SK-N-SH (cell line): ENCODE results near the gene RANBP10.

ENCODE experiments used
- CTCF ChIP-seq: fragments of 200-600 bp; sonication (generic); IDR thresholded peaks from 2 replicates; pipeline ENCODE4 v1.6.1; 2017; ENCODE audit warnings: antibody characterized with exemption, mild to moderate bottlenecking, moderate library complexity
- EP300 ChIP-seq, 2 experiments: IDR thresholded peaks; 2 replicates each; pipeline versions ENCODE4 v1.4.0 to v1.6.1; 2012; ENCODE audit warnings: borderline replicate concordance in 1 of 2, low read depth in 1 of 2, low read length in 1 of 2
- EZH2phosphoT487 ChIP-seq: fragments of 200-600 bp; sonication (generic); IDR thresholded peaks from 2 replicates; pipeline ENCODE4 v1.6.1; 2017; ENCODE audit warnings: low read depth, mixed run types, mild to moderate bottlenecking, antibody characterized with exemption, moderate library complexity, borderline replicate concordance
- FOXJ3 ChIP-seq: sonication (generic); formaldehyde crosslinking; IDR thresholded peaks from 2 replicates; pipeline ENCODE4 v1.5.1; 2020; ENCODE audit warnings: mild to moderate bottlenecking, missing genetic modification reagents
- GABPA ChIP-seq: IDR thresholded peaks from 2 replicates; pipeline ENCODE4 v1.4.0; 2012; ENCODE audit warnings: low read depth, mild to moderate bottlenecking
- GATA2 ChIP-seq: sonication (generic); formaldehyde crosslinking; IDR thresholded peaks from 2 replicates; pipeline ENCODE4 v1.5.0; 2020; ENCODE audit warnings: mild to moderate bottlenecking, missing genetic modification reagents
- JUND ChIP-seq: IDR thresholded peaks from 2 replicates; pipeline ENCODE4 v1.4.0; 2012
- POLR2AphosphoS5 ChIP-seq: IDR thresholded peaks from 2 replicates; pipeline ENCODE4 v1.6.1; 2012; ENCODE audit warnings: low read depth, low read length
- RFX5 ChIP-seq: IDR thresholded peaks from 2 replicates; pipeline ENCODE4 v1.6.1; 2012; ENCODE audit warnings: mild to moderate bottlenecking, improper control_type of control experiment, low read length
- SIN3A ChIP-seq: IDR thresholded peaks from 2 replicates; pipeline ENCODE4 v1.6.1; 2012; ENCODE audit warnings: low read depth, mild to moderate bottlenecking, low read length, moderate library complexity, borderline replicate concordance
- SMC3 ChIP-seq: IDR thresholded peaks from 2 replicates; pipeline ENCODE4 v1.6.1; 2012; ENCODE audit warnings: low read depth, low read length, improper control_type of control experiment
- TAF1 ChIP-seq: IDR thresholded peaks from 2 replicates; pipeline ENCODE4 v1.6.1; 2012; ENCODE audit warnings: low read depth, mild to moderate bottlenecking, low read length, moderate library complexity, borderline replicate concordance
- TEAD4 ChIP-seq: IDR thresholded peaks from 2 replicates; pipeline ENCODE4 v1.4.0; 2012; ENCODE audit warnings: mild to moderate bottlenecking, borderline replicate concordance; ENCODE audit not compliant: insufficient read depth
- TF ChIP-seq, protein P1 (sequence below): fragments of 150-350 bp; IDR thresholded peaks from 2 replicates; pipeline ENCODE4 v1.6.1; 2017; ENCODE audit warnings: antibody characterized with exemption, low read length, low read depth, borderline replicate concordance

DNA sequence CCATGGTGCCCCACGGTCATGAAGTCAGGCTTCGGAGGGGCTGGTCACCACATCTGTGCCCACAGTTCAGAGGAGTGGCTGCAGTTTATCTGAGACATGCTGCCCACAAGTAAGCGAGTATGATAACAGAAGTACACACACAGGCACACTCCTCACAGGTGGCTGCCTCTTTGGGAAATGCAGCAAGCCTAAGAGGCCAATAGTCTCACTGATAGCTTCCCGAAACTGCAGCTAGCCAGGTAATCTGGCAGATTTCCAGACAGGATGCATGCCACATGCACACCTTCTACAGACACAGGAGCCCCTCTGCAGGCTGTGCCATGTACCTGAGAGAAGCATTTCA, 74.6 kb downstream of the RANBP10 start:
- TF ChIP-seq CTCF, result no peak
- no peak for TF ChIP-seq EP300 (IDR thresholded peaks at IDR 0.05; ENCODE audit: borderline replicate concordance in 1 of 2, low read depth in 1 of 2, low read length in 1 of 2)
- no peak for TF ChIP-seq SIN3A
- no peak for TF ChIP-seq SMC3
- no peak for TF ChIP-seq RFX5
- TF ChIP-seq GATA2 (CRISPR knock-in tag), result no peak
- TF ChIP-seq GABPA, result no peak
- no peak for TF ChIP-seq EZH2phosphoT487
- no peak for TF ChIP-seq JUND
- TF ChIP-seq FOXJ3 (CRISPR knock-in tag), result no peak
- no peak for TF ChIP-seq TAF1
- TF ChIP-seq TEAD4, result no peak
- TF ChIP-seq, protein P1, sequence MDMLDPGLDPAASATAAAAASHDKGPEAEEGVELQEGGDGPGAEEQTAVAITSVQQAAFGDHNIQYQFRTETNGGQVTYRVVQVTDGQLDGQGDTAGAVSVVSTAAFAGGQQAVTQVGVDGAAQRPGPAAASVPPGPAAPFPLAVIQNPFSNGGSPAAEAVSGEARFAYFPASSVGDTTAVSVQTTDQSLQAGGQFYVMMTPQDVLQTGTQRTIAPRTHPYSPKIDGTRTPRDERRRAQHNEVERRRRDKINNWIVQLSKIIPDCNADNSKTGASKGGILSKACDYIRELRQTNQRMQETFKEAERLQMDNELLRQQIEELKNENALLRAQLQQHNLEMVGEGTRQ, result no peak
- no peak for TF ChIP-seq POLR2AphosphoS5
